Activated CD4-positive, alpha-beta T cell treated with anti-CD3 and anti-CD28 coated beads, Interleukin-2, Interleukin-6, amounts not matched to agents 100 ng/mL and 50 ng/mL, durations not matched to agents 16 hours and 8 hours (primary cell): Measurements from ENCODE around the gene NCOA5.
A peak's percentile ranks its signal among the peaks of the same experiment; 100 is the strongest.
"Not testable (repeated sequence)": the region's sequence is repeated elsewhere in the genome, so short reads cannot be mapped to it uniquely, and the experiment has no call there.

Experiments used
- DNase-seq: peaks from one replicate; pipeline ENCODE4 v3.0.0-alpha.2; 2020

The NCOA5 gene

DNA sequence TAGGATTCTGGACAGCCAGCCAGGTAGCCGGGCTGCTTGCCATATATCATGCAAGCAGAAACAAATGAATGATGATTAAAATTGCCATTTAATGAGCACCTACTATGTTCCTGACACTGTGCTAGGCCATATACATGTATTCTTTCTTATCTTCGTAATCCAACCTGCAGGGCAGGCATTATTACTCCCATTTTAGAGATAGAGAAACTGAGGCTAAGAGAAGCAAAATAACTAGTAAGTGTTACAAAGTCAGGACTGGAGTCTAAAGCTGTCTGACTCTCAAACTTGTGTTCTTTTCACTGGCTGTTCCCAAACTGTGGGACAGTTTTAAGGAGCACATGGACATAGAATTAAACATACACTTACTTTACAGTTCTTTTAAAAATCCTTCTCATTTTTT, 30.4 kb upstream of the NCOA5 start:
- no peak for DNase-seq

DNA sequence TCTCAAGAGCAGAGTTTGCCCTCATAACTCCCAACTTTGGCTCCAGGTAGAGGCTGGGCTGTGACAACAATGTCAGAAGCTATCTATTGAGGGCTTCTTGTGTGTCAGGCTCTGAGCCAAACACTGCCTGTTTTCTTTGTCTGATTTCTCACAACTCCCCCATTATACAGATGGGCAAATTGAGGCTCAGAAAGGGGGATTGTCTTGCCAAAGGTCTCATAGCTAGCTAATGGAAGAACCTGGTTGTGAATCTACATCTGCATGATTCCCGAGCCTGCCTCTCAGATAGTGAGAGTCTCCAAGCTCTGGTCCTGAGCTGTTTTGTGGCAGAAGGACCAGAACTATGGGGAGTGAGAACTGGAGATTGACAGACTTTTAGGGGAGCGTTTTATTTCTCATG, 29.8 kb upstream of the NCOA5 start:
- DNase-seq: no peak

DNA sequence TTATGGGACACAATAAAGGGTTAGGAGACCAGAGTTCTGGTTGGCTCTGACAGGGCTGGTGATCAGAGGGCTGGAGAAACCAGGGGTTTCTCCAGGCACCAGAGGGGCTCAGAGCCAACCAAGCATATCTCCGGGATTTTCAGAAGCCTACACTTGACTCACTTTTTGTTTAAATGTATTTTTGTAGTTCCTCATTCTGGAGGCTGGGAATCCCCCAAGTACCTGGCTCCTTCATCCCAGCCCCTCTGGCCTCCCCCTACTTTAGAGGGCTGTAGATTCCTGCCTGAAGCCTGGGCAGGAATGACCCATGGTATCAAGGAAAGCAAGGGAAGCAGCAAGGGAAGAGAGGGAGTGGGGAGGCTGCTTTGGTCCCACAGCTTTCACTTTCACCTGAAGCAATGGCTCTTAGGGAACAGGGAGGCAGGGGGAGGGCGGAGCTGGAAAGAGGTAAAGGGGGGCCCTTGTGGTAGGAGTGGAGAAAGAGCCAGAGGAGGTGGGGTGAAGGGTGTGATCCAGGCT, 29.3 kb upstream of the NCOA5 start:
- DNase-seq: no peak

DNA sequence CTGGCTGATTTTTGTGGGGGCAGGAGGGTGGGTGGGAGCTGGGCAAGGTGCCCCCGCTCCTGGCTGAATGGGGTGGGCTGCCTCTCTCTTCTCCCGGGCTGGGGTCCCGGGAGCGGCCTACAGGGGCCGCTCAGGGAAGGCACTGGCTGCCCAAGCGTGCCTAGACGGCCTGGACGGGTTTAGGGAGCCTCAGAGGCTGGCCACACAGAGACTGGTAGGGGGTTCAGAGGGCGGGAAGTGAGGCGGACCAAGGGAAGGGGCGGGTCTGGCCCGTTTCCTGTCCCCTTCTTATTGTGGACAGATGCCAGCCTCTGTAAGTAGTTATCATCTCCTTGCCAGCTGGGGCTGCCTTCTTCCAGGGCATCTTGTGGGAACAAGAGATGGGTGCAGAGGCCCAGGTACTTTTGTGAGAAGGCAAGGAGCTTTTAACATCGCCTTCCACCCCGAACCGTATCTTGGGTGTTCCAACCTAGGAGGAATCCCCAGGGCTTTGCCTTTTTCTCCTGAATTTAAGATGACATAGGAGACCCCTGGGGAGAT, 28.8 kb upstream of the NCOA5 start:
- no peak for DNase-seq

DNA sequence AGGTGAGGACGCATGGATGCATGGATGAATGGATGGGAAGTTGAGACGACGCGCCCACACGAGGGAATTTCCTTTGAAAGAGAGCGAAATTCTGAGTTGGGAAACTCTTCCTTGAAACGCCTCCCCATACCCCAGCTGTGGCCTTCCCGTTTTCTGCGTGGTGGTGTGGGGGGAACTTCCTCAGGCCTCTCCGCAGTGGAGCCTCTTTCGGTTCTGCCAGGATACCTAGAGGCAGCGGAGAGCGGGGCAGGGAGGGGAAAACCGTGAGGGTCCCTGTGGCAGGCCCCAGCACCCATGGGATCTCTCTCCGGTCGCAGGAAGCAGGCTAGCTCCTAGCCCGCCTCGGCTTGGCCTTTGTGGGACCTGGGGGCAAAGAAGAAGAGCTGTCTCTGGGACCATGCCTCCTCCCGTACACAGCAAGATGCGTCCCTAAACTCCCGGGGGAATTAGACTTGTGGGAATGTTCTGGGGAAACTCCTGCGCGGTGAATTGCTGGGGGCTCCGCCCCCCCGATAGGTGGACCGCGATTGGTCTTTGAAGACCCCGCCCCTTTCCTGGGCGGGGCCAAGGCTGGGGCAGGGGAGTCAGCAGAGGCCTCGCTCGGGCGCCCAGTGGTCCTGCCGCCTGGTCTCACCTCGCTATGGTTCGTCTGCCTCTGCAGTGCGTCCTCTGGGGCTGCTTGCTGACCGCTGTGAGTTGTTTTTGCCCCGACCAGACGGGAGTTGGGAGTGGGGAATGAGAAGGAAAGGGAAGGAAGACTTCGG, 28.1 kb upstream of the NCOA5 start, which contains the start of gene CD40:
Gene CD40, plus strand, starts transcription at position 611 of the 764 bp plus-strand sequence. Its CDS starts 30 bp downstream, at position 641.
- peak; percentile 50 for DNase-seq

DNA sequence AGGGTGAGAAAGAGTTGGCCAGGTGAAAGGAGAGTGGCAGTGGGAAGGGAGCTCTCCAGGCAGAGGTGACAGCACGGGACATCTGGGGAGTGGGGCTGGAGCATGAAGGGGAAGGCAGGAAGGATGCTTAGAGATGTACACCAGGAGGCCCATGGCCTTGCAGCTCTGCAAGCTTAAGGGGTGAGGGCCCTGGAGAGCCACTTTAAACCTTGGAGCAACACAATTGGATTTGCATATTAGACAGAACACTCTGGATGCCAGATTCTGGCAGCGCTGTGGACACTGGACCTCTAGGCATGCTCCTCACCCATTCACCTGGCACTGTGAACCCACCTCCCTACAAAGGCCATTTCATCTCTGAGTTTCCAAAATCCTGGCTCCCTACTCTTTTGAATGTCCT, 24.7 kb upstream of the NCOA5 start:
- DNase-seq: no peak

DNA sequence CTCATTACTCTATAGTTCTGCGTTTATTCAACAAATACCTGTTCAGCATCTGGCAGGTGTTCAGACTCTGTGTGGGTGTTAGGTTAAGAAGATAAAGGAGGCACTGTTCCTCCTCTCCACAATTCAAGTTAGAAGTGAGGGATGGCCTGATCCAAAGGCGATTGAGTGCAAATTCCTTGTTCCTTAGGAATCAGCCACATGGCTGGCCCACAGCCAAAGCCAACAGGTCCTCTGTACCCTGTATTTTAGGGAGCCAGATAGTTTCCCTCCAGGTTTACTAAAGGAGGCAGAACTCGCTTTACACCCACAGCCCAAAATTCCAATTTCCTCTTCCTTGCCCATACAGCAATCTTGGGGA, 23.3 kb upstream of the NCOA5 start:
- DNase-seq: no peak

DNA sequence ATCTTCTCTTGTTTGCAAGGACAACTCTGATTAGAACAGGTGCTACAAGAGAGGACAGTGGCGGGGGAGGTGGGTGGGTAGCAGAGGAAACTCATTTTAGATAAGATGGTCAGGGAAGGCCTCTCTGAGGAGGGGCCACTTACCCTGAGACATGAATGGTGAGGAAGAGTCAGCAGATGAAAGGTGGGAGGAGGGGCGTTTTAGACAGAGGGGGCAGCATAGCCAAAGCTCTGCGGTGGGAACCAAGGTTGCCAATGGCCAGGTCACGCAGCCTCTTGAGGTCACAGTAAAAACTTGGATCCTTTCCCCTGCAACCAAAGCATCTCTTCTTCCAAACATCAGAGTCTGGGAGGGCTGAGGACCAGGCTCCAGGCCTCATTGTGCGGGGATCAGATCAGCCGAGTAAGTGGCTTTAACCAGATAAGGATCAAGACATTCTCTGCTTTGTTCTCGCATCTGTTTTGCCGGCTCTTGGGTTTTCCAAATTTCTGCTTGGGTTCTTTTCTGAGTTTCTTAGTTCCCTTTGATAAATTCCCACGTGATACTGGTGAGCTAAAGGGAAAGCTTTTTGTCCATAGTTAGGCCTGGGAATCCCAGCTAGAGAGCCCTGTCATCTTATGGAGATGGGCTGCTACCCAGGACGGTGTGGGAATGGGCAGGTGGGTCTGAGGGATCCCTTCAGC, 22.8 kb upstream of the NCOA5 start:
- no peak for DNase-seq

DNA sequence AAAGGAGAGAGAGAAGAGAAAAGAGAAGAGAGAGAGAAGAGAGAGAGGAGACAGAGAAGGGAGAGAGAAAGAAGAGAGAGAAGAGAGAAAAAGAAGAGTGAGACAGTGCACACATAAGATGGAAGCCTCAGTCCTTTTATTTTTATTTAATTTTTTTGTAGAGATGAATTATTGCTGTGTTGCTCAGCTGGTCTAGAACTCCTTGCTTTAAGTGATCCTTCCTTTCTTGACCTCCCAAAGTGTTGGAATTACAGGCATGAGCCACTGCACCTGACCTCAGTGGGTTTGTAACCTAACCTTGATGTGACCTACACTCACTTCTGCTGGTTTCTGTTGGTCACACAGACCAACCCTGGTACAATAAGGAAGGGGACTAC, 22.1 kb upstream of the NCOA5 start:
- DNase-seq: no peak

DNA sequence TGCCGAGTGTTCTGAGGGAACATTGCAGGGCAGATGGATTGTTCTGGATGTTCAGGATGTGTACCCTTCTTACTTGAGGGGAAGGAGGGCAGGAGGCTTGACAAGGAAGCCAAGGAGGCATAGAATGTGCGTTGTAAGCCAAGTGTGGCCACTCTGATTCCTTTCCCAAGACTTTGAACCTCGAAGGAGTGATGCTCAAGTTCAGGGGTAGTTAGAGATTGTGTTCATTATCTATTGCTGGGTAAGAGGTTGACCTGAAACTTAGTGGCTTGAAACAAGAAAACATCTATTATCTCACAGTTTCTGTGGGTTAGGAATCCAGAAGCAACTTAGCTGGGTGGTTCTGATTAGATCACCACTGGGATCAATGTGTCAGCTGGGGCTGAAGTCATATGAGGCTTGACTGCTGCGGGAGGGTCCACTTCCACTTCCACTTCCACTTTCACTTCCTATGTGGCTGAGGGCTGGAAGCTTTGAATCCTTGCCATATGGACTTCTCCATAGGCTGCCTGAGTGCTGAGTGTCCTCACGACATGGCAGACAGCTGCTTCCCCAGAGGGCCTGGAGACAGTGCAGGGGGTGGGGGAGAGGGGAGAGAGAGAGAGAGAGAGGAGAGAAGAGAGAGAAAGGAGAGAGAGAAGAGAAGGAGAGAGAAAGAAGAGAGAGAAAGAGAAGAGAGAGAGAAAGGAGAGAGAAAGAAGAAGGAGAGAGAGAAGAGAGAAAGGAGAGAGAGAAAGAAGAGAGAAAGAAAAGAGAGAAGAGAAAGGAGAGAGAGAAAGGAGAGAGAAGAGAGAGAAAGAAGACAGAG, 21.5 kb upstream of the NCOA5 start:
- DNase-seq: peak; percentile 14

DNA sequence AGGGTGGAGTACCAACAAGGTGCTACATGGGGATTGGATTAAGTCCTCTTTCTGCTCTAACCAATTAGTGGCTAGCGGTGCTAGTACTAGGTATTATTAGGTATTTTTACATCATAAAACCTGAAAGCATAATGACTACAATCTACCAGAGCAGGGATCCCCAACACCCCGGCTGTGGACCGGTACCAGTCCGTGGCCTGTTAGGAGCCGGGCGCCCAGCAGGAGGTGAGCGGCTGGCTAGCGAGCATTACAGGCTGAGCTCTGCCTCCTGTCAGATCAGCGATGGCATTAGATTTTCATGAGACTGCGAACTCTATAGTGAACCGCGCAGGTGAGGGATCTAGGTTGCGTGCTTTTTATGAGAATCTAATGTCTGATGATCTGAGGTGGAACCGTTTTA, 19.2 kb upstream of the NCOA5 start:
- no peak for DNase-seq

DNA sequence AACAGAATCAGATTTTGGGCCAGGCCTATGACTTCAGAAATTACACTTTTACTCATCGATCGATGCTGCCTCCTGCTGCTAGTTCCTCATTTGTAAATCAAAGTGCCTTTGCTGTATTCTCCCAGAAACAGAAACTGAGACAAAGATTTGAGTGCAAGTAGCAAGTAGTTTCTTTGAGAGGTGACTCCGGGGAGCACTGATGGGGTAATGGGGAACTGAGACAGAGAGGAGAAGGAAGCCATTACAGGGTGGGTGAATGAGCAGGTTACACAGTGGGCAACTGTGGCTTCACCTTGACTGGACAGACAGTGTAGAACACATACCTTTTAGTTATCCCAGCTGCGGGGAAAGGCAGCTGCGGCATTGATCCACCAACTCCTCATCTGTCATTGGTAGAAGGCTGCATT, 18.7 kb upstream of the NCOA5 start:
- DNase-seq: peak; percentile 17

DNA sequence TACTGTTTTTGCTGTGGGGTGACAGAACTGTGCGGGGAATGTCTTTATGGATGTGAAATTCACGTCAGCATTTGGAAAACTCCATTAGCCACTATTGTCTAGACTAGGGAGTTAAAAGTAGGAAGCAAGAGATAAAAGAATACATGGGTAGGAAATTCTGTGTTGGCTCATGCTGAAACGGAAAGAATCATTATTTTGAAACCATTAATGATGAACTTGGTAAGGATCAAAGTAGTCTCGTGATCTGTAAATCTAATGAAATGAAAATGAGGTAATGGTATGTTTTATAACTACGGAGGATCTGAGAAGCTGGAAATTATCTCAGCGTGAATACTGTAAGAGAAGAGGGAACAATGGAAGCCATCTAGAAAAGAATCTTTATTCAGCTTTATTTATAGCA, 17.3 kb upstream of the NCOA5 start:
- no peak for DNase-seq

DNA sequence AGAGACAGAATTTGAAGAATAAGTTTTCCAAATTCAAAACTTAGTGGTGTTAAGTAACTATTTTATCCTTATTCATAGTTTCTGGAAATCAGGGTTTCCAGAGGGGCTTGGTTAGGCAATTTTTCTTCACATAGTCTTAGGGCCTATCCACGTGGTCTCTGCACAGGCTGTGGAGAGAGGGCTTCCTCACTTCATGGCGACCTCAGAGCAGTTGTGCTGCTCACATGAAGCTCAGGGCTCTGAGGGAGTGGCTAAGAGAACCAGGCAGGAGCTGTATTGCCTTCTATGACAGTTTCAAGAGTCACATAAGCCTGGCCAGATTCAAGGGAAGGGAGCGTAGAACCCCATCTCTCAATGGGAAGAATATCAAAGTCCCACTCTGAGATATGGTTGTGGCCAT, 14.5 kb upstream of the NCOA5 start:
- DNase-seq: no peak

DNA sequence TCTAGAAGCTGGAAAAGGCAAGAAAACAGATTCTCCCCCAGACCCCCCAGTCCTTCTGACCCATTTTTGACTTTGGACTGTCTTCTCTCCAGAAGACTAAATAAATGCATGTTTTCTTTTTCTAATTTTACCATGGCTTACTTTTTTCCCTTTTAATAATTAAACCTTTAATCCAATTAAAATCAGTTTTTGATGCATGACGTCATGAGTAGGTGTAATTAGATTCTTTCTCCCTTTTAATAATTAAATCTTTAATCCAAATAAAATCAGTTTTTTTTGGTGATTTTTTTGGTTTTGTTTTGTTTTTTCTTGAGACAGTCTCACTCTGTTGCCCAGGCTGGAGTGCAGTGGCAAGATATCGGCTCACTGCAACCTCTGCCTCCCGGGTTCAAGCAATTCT, 13.2 kb upstream of the NCOA5 start:
- DNase-seq: no peak

DNA sequence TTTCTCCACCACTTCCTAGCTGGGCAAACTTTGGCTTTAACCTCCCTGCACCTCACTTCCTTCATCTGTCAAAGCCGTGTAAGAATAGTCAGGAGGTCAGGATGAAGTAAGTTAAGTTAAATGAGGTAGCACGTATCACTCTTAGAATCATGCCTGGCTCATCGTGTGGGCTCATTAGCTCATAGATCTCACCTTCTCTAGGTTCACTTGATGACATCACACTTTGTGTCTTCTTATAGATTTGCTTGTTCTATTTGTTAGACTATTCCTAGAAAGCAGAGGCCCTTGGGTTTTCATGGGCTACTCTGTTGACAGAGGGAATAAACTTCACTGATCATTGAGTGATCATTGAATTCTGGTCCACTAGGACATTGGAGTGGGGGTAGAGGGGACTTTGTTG, 12.2 kb upstream of the NCOA5 start:
- no peak for DNase-seq

DNA sequence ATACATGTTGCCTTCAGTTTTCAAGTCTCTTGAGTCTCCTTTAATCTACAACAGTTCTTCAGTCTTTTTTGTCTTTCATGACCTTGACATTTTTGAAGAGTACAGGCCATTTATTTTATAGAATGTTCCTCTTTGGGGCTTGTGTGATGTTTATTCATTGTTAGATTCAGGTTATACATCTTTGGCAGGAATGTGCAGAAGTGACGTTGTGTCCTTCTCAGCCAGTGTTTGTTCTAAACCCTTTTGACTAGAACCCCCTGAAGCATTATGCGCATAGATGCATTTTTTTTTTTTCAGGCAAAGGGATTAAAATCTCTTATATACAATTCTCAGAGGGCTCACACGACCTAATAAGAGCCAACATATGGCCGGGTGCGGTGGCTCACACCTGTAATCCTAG, 11.2 kb upstream of the NCOA5 start:
- DNase-seq: no peak

DNA sequence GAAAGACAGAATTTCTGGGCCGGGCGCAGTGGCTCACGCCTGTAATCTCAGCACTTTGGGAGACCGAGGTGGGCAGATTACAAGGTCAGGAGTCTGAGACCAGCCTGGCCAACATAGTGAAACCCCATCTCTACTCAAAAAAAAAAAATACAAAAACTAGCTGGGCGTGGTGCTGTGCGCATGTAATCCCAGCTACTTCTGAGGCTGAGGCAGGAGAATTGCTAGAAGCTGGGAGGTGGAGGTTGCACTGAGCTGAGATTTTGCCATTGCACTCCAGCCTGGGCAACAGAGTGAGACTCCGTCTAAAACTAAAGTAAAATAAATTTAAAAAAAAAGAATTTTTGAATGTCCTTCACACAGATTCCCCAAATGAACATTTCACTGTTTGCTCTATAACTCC, 10.7 kb upstream of the NCOA5 start:
- DNase-seq: not testable (repeated sequence)

DNA sequence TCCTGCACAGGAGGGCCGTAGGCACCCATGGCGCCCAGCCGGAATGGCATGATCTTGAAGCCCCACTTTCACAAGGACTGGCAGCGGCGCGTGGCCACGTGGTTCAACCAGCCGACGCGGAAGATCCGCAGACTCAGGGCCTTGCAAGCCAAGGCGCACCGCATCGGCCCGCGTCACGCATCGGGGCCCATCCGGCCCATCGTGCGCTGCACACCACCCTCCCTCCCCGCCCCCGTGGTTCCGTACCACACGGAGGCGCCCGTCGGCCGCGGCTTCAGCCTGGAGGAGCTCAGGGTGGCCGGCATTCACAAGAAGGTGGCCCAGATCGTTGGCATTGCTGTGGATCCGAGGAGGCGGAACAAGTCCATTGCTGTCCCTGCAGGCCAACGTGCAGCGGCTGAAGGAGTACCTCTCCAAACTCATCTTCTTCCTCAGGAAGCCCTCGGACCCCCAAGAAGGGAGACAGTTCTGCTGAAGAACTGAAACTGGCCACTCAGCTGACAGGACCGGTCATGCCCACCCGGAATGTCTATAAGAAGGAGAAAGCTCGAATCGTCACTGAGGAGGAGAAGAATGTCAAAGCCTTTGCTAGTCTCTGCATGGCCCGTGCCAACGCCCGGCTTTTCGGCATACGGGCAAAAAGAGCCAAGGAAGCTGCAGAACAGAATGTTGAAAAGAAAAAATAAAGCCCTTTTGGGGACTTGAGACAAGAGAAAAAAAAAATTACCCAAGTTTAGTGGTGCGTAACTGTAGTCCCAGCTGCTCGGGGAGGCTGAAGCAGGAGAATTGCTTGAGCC, 9.9 kb upstream of the NCOA5 start:
- DNase-seq: no peak

DNA sequence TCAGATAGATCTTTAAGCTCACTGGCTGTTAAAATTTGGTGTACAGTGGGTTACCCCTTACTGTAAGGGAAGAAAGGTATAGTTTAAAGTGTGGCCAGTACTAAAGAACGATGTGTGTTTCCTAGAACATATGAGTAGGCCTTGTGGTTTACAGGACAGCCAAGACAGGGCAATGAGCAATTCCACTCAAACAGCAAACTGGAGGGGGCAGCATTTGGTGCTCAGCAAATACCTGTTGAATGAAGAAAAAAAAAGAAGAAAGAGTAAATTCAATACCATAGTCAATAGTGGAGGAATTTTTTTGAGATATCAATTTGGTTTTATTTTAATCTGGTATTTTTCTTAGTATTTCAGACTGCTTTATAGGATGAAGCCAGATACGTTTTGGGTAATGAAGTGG, 3.8 kb upstream of the NCOA5 start:
- no peak for DNase-seq

DNA sequence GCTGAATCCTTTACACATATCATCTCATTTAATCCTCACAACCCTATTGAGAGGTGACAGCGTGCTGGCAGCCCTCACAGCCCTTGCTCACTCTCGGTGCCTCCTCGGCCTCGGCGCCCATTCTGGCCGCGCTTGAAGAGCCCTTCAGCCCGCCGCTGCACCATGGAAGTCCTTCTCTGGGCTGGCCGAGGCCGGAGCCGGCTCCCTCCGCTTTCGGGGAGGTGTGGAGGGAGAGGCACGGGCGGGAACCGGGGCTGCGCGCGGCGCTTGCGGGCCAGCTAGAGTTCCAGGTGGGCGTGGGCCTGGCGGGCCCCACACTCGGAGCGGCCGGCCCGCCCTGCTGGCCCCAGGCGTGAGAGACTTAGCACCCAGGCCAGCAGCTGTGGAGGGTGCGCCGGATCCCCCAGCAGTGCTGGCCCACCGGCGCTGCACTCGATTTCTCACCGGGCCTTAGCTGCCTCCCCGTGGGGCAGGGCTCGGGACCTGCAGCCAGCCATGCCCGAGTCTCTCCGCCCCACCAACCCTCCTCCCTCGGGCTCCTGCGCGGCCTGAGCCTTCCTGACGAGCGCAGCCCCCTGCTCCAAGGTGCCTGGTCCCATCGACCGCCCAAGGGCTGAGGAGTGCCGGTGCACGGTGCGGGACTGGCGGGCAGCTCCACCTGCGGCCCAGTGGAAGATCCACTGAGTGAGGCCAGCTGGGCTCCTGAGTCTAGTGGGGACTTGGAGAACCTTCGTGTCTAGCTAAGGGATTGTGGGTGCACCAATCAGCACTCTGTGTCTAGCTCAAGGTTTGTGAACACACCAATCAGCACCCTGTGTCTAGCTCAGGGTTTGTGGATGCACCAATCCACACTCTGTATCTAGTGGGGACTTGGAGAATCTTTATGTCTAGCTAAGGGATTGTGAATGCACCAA, 2.1 kb upstream of the NCOA5 start:
- not testable (repeated sequence) for DNase-seq

DNA sequence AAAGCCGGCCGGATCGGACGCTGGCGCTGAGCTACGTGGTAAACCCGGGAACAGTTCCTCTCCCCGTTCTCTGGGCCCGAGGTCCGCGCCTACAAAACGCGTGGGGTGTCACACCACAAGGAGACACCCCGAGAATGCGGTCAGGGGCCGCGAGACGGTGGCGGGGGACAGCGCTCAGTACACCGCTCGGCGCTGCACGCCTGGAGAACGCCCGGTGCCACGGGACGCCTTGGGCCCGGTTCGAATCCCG, 670 bp downstream of the NCOA5 start:
- no peak for DNase-seq
